ENCODE results near the gene C6orf52.
A peak's percentile ranks its signal among the peaks of the same experiment; 100 is the strongest.
"Not testable (repeated sequence)": the region's sequence is repeated elsewhere in the genome, so short reads cannot be mapped to it uniquely, and the experiment has no call there.

C6orf52 gene

DNA sequence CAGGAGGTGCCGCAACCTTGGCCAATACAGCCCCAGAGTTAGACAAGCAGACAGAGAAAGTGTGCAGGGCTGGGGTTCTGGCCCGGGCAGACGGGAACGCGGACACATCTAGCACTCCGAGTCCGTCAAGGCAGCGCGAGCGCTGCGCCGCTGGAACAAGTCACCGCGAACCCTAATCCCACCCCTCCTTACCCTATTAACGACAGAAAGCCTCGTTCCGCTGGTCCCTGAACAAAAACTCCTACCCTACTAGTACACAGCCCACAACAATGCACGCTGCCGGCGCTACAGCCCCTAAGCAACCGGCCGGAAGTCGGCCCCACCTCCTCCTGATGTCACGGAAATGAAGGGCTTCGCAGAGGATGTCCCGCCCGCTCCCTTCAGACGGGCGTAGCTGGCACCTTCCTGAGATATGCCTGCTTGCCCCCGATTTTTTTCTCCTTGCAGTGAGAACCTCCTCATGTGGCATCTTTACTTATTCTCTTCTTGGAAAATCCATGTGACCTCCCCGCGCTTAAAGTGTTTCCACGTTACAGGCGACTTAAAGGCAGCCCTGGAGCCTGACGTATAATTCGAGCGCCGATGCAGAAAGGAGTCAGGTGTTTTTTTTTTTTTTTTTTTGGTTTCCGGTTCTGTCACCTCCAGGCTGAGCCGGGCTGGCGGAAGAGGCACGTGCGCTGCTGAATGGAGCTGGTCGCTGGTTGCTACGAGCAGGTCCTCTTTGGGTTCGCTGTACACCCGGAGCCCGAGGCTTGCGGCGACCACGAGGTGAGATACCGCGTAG, at the start of gene C6orf52, which contains the start of gene PAK1IP1:
C6orf52 (minus strand) TSS at position 315 of the 784 bp plus-strand sequence. CDS start 7,066 bp downstream, outside the sequence.
PAK1IP1 (plus strand) TSS at position 671 of the 784 bp plus-strand sequence; CDS start at position 685, 14 bp downstream.
- DNase-seq, result peak; percentile 88 to 94

DNA sequence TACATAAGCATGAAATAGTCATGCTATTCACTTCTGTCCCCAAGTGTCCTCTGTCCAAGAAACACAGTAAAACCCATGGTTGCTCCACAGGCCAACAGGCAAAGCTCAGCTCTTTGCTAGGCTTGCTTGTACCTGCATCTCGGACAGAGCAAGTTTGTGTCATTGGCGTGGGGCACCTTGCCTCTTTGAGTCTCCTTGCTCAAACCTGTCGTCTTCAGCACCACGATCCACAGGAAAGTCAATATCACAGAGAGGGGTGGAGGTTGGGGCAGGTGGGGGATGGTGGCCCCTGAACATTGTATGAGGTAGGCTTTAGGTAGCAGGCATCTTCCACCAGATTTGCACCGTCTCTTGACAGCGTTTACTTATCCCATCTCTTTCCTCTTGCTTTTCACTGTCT, 49.1 kb upstream of the C6orf52 start:
- no peak for DNase-seq

GRCh38 chr6:10742251-10742650, 47.8 kb upstream of the C6orf52 start:
- DNase-seq, result no peak

- not testable (repeated sequence) for DNase-seq
Observed at GRCh38 chr6:10741643-10742042, 47.2 kb upstream of the C6orf52 start.

GRCh38 chr6:10740061-10740460, 45.6 kb upstream of the C6orf52 start:
- DNase-seq, result no peak

GRCh38 chr6:10736731-10737130, 42.3 kb upstream of the C6orf52 start:
- no peak for DNase-seq

GRCh38 chr6:10733863-10734262, 39.4 kb upstream of the C6orf52 start:
- DNase-seq, result no peak

DNA sequence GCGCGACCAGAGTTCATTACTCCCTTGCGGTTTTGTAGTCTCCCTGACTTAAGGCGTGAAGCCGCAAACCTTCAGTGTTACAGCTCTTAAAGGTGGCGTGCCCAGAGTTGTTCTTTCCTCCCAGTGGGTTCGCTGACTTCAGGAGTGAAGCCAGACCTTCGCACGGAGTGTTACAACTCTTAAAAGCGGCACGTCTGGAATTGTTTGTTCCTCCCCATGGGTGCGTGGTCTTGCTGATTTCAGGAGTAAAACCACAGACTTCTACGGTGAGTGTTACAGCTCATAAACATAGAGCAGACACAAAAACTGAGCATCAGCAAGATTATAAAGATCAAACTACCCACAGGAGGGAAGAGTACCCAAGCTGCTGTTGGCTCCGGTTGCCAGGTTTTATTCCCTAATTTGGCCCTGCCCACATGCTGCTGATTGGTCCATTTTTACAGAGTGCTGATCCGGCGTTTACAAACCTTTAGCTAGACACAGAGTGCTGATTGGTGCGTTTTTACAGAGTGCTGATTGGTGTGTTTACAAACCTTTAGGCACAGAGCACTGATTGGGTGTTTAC, 38.8 kb upstream of the C6orf52 start:
- no peak for DNase-seq

DNA sequence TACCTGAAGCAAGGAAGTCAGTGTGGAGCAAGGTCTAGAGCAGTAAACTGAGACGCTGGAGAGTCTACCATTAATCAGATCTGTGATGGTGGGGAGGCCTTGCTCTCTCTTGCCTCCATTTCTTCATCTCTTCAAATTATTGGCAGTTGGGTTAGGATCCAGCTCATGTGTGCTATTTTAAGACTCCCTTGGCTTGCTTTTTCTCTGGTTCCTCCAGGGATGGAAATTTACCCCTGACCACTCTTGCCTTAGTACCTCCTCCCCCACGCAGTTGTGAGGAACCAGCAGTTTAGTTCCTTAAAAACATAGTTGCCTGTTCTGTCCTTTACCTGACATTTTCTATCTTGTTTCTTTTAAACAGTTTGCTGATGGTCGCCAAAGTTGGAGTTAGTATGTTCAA, 35.8 kb upstream of the C6orf52 start:
- no peak for DNase-seq

DNA sequence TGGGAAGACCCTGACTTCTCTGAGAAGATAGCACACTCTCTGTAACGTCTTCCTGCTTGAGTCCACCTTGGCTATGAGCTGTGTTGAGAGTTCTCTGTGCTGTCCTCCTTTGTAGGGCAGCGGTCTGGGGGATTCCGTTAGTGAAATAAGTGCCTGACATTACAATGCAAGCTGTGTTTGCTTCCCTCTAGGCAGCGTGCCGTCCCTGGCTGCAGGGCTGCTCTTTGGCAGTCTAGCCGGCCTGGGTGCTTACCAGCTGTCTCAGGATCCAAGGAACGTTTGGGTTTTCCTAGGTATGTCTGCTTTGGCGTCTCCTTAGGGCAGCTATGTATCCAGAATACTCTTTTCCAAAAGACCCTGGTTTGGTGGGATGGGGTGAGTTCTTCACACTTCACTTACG, 31.3 kb upstream of the C6orf52 start:
- DNase-seq, result no peak

GRCh38 chr6:10725044-10725443, 30.6 kb upstream of the C6orf52 start:
- DNase-seq, result no peak

DNA sequence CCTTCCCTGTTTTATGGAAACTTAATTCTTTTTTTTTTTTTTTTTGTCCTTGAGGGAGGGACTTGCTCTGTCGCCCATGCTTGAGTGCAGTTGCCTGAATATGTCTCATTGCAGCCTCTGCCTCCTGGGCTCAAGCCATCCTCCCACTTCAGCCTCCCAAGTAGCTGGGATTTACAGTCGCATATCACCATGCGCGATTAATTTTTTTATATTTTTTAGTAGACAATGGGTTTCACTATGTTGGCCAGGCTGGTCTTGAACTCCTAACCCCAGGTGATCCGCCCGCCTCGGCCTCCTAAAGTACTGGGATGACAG, 29.1 kb upstream of the C6orf52 start:
- no peak for DNase-seq

- peak; percentile 96 to 97 for DNase-seq
Observed at GRCh38 chr6:10722820-10723566, 28.6 kb upstream of the C6orf52 start, which contains the start of gene TMEM14C. TSS of gene TMEM14C (plus strand) at chr6:10723070. CDS start at chr6:10724614, 1,544 bp downstream.

GRCh38 chr6:10722570-10722819, 28.1 kb upstream of the C6orf52 start:
- no peak for DNase-seq

DNA sequence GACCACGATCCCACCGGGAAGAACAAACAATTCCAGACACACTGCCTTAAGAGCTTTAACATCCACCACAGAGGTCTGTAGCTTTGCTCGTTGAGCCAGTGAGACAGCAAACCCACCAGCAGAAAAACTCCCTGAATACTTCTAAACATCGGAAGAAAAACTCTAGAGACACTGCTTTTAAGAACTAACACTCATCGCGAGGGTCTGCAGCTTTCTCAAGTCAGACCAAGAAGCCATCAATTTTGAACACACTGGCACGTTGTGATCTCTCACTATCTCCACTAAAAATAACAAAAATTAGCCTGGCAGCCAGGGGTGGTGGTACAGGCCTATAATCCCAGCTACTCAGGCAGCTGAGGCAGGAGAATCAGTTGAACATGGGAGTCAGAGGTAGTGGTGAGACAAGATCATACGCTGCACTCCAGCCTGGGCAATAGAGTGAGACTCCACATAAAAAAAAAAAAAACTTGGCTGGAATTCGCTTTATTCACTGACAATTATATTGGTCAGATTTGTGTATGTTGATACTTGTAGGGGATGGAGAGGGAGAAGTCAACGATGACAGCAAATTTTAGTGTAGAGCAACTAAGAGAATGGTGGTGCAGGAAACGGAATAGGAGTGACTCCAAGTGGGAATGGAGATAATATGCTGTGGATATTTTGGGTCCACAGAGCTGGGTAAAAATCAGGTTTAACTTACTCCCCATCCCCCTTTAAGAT, 27.6 kb upstream of the C6orf52 start:
- peak in 1 of 2 experiments; percentile 25 for DNase-seq

GRCh38 chr6:10720960-10721849, 26.8 kb upstream of the C6orf52 start:
- peak; percentile 73 to 80 for DNase-seq

DNA sequence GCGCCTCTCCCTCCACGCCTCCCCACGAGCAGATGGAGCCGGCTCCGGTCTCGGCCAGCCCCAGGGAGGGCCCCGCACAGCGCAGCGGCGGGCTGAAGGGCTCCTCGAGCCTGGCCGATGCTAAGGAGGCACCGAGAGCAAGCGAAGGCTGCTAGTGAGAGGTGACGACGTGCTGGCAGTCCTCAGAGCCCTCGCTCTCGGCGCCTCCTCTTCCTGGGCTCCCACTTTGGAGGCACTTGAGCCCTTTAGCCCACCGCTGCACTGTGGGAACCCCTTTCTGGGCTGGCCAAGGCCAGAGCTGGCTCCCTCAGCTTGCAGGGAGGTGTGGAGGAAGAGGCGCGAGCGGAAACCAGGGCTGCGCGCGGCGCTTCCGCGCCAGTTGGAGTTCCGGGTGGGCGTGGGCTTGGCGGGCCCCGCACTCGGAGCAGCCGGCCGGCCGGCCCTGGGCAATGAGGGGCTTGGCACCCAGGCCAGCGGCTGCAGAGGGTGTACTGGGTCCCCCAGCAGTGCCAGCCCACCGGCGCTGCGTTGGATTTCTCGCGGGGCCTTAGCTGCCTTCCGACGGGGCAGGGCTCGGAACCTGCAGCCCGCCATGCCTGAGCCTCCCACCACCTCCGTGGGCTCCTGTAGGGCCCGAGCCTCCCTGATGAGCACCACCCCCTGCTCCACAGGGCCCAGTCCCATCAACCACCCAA, 26.0 kb upstream of the C6orf52 start:
- peak; percentile 20 to 53 for DNase-seq

DNA sequence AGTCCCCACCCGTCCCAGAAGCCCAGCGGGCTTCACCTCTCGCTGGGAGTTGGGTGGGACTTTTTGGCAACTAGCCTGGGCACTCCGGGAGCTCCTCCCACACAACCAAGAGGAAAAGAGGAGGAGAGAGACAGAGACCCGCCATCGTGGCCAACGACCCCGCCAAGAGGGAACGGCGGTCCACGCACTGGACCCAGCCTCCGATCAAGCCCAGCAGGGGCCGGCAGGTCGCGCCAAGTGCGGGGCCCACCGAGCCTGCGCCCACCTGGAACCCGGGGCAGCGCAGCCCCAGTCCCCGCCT, 25.5 kb upstream of the C6orf52 start:
- DNase-seq, result no peak

DNA sequence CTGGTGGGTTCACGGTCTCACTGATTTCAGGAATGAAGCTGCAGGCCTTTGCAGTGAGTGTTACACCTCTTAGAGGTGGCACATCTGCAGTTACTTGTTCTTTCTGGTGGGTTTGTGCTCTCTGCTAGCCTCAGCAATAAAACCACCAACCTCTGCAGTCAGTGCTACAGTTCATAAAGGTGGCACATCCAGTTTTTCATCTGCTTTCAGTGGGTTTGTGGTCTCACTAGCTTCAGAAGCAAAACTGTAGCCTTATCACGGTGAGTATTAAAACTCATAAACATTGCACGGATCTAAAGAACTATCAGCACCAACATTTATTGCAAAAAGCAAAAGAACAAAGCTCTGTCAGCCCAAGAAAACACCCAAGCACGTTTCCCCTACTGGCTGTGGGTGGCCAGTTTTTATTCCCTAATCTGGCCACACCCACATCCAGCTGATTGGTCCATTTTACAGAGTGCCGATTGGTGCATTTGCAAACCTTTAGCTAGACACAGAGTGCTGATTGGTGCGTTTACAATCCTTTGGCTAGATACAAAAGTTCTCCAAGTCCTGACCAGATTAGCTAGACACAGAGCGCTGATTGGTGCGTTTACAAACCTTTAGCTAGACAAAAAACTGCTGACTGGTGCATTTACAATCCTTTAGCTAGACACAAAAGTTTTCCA, 25.0 kb upstream of the C6orf52 start:
- peak; percentile 11 to 17 for DNase-seq

DNA sequence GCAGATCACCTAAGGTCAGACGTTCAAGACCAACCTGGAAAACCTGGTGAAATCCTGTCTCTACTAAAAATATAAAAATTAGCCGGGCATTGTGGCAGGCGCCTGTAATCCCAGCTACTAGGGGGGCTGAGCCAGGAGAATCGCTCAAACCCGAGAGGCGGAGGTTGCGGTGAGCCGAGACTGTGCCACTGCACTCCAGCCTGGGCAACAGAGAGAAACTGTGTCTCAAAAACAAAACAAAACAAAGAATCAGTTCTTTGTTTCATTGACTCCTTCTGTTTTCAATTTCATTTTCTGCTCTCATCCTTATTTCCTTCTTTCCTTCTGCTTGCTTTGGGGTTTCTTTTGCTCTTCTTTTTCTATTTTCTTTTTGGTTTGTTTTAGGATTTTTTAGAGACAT, 19.5 kb upstream of the C6orf52 start:
- DNase-seq, result no peak

GRCh38 chr6:10696655-10697054, 2.2 kb upstream of the C6orf52 start:
- DNase-seq, result no peak

Measured in SHP77 (cell line).